DMS153 (cell line): ENCODE results near the gene STON2.
A peak's percentile ranks its signal among the peaks of the same experiment; 100 is the strongest.

Experiments used
- DNase-seq: peaks from one replicate; lab custom pipeline; 2025; lab: John Stamatoyannopoulos, UW

STON2 gene

GRCh38 chr14:81221579-81222102 is 178.5 kb downstream of the STON2 start:
- peak; percentile 19 for DNase-seq

GRCh38 chr14:81220830-81221578 is 179.1 kb downstream of the STON2 start, which contains the start of gene GTF2A1:
GTF2A1 (minus strand) TSS chr14:81220959; CDS start chr14:81220518, 441 bp downstream.
- peak; percentile 94 for DNase-seq

- no peak for DNase-seq
Observed at GRCh38 chr14:81220580-81220829, 179.6 kb downstream of the STON2 start.

GRCh38 chr14:81219759-81220579 is 180.2 kb downstream of the STON2 start:
- DNase-seq = peak; percentile 36

DNA sequence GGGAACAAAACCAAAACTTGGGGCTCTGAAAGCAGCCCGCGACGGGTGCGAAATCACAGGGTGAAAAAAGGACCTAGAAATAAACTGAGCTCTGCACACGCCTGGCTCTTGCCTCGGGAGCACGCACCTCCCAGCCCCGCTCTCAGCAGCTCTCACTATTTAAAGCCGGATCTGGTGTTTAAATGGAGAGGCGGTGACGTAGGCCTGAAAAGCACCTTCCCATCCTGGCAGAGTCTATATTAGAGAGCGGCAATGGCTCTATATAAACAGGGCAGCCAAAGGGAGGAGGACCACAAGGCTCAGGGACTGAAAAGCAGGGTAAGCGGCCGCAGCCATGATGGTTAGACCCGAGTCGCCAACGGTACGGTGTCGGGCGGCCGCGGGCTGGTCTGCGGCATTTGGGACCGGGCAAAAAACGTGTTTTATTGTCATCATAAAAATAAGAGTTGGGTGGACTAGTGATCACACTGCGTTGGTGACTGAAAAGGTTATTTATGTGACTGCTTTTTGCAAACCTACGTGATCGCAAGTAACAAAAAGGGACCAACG is 180.8 kb downstream of the STON2 start:
- DNase-seq = peak; percentile 97

DNA sequence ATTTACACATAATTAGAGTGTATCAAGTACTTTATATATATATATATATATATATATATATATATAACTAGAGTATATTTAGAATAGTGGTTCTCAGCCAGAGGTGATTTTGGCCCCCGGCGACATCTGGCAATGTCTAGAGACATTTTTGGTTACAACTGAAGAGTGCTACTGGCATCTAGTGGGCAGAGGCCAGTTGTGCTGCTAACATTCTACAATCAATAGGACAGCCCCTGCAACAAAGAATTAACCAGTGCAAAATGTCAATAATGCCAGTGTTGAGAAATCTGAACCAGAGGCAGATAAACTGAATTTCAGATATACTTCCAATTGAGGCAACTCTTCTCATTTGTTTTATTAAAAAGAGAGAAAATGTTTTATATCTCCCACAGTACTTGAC is 188.3 kb downstream of the STON2 start:
- no peak for DNase-seq
